Calu3 (cell line): ENCODE measurements around the gene TAAR2. TPM values are rescaled to one million over a fixed set of nuclear protein-coding genes. Genes with fewer than 3 reads are reported as not detected.
"Not testable (repeated sequence)": the region's sequence is repeated elsewhere in the genome, so short reads cannot be mapped to it uniquely, and the experiment has no call there.

Source experiments
- BruUV-seq: library from RNA; stranded (reverse); fragments of 400-500 nt; replicated peaks from 2 replicates; lab custom pipeline; 2021; lab: Mats Ljungman, UMichigan
- CTCF ChIA-PET: fragments of 300-600 bp; sonication (Branson Sonifier 250); formaldehyde crosslinking; loops from one replicate; lab custom pipeline; 2022; ENCODE audit warnings: antibody characterized with exemption; lab: Charles Lee
- DNase-seq: peaks from one replicate; pipeline ENCODE4 v3.0.0; 2022
- H3K27ac Mint-ChIP-seq: one replicate; pipeline ENCODE4 v1.8.0; 2022; ENCODE audit warnings: mixed read lengths; ENCODE audit not compliant: unreplicated experiment
- H3K27me3 Mint-ChIP-seq: one replicate; pipeline ENCODE4 v1.8.0; 2022; ENCODE audit warnings: mixed read lengths; ENCODE audit not compliant: unreplicated experiment
- H3K36me3 Mint-ChIP-seq: one replicate; pipeline ENCODE4 v1.8.0; 2022; ENCODE audit warnings: mild to moderate bottlenecking, moderate library complexity, mixed read lengths; ENCODE audit not compliant: insufficient read depth, unreplicated experiment
- H3K4me1 Mint-ChIP-seq: one replicate; pipeline ENCODE4 v1.8.0; 2022; ENCODE audit warnings: mild to moderate bottlenecking, low read depth, mixed read lengths; ENCODE audit not compliant: unreplicated experiment
- H3K4me3 Mint-ChIP-seq: one replicate; pipeline ENCODE4 v1.8.0; 2022; ENCODE audit warnings: mild to moderate bottlenecking, low read depth, moderate library complexity, mixed read lengths; ENCODE audit not compliant: unreplicated experiment
- H3K9me3 Mint-ChIP-seq: one replicate; pipeline ENCODE4 v1.8.0; 2022; ENCODE audit warnings: low read depth, mixed read lengths; ENCODE audit not compliant: unreplicated experiment
- intact Hi-C: fragments of 100-400 bp; cut with micrococcal nuclease; formaldehyde crosslinking; loops from one replicate; pipeline ENCODE4 v1.10.0; 2022; ENCODE audit not compliant: unreplicated experiment
- total RNA-seq: library from RNA; stranded (reverse); gene quantifications from 2 replicates; pipeline ENCODE4 v1.2.3, GENCODE V29; 2022
- TF ChIP-seq, protein P1 (sequence below): fragments of 200-600 bp; IDR thresholded peaks from one replicate; pipeline ENCODE4 v1.8.0; 2022; ENCODE audit warnings: antibody characterized with exemption; ENCODE audit not compliant: unreplicated experiment

Gene TAAR2
- total RNA-seq, 1 experiment from 2014 or later, result not detected

DNA sequence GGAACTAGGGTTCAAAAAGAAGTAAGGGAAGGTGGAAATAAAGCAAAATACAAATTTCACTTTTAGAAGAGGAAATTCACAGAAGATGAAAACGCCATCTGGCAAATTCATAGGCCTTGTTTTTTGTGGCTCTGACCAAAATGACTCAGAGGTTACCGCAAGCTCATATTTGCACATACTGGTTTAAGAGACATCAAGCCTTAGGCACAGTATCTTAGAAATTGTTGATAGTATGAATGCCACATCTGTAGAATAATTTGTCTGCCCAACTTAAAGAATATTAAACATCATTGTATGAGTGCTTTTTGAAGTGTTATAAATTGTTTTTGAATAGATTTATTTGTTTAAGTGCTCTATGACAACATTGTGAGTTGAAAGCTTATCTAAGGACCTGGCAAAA lies 24.3 kb upstream of the TAAR2 start:
- Mint-ChIP-seq H3K9me3 (peaks cover 3% of the 10 kb centered on the region), H3K36me3 (no peaks in the 10 kb centered on the region), H3K27me3 (no peaks in the 10 kb centered on the region), H3K4me1 (no peaks in the 10 kb centered on the region), H3K27ac (peak overlapping the region; percentile 66), H3K4me3 (no peak overlapping the region)
- peak; percentile 22 for DNase-seq
- TF ChIP-seq, protein P1, sequence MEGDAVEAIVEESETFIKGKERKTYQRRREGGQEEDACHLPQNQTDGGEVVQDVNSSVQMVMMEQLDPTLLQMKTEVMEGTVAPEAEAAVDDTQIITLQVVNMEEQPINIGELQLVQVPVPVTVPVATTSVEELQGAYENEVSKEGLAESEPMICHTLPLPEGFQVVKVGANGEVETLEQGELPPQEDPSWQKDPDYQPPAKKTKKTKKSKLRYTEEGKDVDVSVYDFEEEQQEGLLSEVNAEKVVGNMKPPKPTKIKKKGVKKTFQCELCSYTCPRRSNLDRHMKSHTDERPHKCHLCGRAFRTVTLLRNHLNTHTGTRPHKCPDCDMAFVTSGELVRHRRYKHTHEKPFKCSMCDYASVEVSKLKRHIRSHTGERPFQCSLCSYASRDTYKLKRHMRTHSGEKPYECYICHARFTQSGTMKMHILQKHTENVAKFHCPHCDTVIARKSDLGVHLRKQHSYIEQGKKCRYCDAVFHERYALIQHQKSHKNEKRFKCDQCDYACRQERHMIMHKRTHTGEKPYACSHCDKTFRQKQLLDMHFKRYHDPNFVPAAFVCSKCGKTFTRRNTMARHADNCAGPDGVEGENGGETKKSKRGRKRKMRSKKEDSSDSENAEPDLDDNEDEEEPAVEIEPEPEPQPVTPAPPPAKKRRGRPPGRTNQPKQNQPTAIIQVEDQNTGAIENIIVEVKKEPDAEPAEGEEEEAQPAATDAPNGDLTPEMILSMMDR, result no peak
- CTCF ChIA-PET, result interaction anchor here (1.0 kb wide), 3 partner anchors 22 to 118 kb away, joined by 3 to 5 read pairs (median 4); no protein-coding TSS in a partner anchor
- intact Hi-C loops, result loop anchor here (5.0 kb wide), 1 partner anchor 36 kb away; no protein-coding TSS in a partner anchor
- BruUV-seq, result no TSS peak

GRCh38 chr6:132643547-132643946 lies 19.5 kb upstream of the TAAR2 start:
- CTCF ChIA-PET, result no interaction called here
- TF ChIP-seq, protein P1, result no peak
- no TSS peak for BruUV-seq
- intact Hi-C loops, result no loop called here
- Mint-ChIP-seq H3K36me3 (no peaks in the 10 kb centered on the region), H3K27me3 (no peaks in the 10 kb centered on the region), H3K4me1 (no peaks in the 10 kb centered on the region), H3K9me3 (peaks cover 5% of the 10 kb centered on the region), H3K4me3 (no peak overlapping the region), H3K27ac (no peak overlapping the region)
- DNase-seq, result no peak

GRCh38 chr6:132637135-132637534 lies 13.1 kb upstream of the TAAR2 start:
- intact Hi-C loops, H3K27me3 Mint-ChIP-seq, BruUV-seq, DNase-seq, H3K36me3 Mint-ChIP-seq, H3K27ac Mint-ChIP-seq, H3K4me3 Mint-ChIP-seq, CTCF ChIA-PET, H3K4me1 Mint-ChIP-seq: not testable (repeated sequence)
- peaks cover 13% of the 10 kb centered on the region for H3K9me3 Mint-ChIP-seq

DNA sequence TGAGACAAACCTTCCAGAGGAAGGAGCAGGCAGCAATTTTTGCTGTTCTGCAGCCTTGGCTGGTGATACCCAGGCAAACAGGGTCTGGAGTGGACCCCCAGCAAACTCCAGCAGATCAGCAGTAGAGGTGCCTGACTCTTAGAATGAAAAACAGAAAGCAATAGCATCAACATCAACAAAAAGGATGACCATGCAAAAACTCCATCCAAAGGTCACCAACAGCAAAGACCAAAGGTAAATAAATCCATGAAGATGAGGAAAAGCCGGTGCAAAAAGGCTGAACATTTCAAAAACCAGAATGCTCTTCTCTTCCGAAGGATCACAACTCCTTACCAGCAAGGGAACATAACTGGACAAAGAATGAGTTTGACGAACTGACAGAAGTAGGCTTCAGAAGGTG lies 11.8 kb upstream of the TAAR2 start:
- BruUV-seq, intact Hi-C loops, H3K27me3 Mint-ChIP-seq, H3K4me1 Mint-ChIP-seq, DNase-seq, H3K36me3 Mint-ChIP-seq, H3K27ac Mint-ChIP-seq, H3K4me3 Mint-ChIP-seq, CTCF ChIA-PET: not testable (repeated sequence)
- peaks cover 13% of the 10 kb centered on the region for H3K9me3 Mint-ChIP-seq

- BruUV-seq, intact Hi-C loops, CTCF ChIA-PET, DNase-seq, H3K27ac Mint-ChIP-seq, H3K4me1 Mint-ChIP-seq, H3K27me3 Mint-ChIP-seq, H3K36me3 Mint-ChIP-seq, H3K4me3 Mint-ChIP-seq: not testable (repeated sequence)
- H3K9me3 Mint-ChIP-seq, result peaks cover 13% of the 10 kb centered on the region
Observed at GRCh38 chr6:132635288-132635687, 11.2 kb upstream of the TAAR2 start.

DNA sequence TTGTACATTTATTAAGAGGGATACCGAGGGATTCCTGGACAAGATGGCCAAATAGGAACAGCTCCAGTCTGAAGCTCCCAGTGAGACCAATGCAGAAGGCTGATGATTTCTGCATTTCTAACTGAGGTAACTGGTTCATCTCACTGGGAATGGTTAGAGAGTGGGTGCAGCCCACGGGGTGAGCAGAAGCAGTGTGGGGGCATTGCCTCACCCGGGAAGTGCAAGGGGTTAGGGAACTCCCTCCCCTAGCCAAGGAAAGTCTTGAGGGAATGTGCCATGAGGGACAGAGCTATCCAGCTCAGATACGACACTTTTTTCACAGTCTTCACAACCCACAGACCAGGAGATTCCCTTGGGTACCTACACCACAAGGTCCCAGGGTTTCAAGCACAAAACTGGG lies 10.7 kb upstream of the TAAR2 start:
- Mint-ChIP-seq H3K4me3 (no peak overlapping the region), H3K9me3 (peaks cover 13% of the 10 kb centered on the region), H3K36me3 (no peaks in the 10 kb centered on the region), H3K27ac (no peak overlapping the region), H3K4me1 (peaks cover 8% of the 10 kb centered on the region), H3K27me3 (no peaks in the 10 kb centered on the region)
- TF ChIP-seq, protein P1, result no peak
- no peak for DNase-seq
- intact Hi-C loops, result no loop called here
- BruUV-seq, result no TSS peak
- CTCF ChIA-PET, result no interaction called here
